ENCODE data around the gene SSB.
"Not testable (repeated sequence)": the region's sequence is repeated elsewhere in the genome, so short reads cannot be mapped to it uniquely, and the experiment has no call there.

The SSB gene

DNA sequence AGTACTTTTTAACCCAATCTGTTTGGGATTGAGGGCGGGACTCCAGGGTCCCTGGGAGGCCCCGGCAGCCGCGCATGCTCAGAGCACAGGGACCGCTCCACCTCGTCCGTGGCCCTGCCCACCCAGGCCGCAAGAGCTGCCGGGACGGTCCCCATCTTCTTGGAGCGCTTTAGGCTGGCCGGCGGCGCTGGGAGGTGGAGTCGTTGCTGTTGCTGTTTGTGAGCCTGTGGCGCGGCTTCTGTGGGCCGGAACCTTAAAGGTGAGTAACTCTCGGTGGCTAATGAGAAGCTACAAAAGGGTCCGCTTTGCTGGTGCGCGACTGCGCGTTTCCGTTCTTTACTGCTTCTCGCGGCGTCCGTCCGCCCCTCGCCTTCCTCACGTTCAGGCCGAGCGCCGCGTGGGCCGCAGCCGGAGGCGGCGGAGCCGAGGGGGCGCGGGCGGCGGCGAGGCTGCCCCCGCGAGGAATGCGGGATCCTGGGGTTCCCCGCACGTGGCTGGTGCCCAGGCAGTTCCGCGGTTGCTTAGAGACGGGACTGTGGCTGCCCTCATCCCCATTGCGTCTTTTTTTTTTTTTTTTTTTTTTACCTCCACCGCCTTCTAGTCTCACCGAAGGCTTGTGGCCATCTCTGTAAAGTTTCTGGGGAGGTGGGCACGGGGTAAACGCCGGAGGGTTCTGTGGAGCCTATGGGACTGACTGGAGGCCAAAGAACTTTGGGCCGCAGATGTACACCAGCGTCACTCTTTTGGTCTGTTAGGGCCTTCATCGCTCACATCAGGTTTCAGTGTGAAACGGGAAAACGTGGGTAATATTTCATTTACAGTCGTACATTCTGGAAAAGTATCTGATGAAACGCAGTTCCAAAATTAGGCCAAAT, at the start of gene SSB:
TSS of gene SSB (plus strand) at position 154 of the 875 bp plus-strand sequence. CDS start 2,090 bp downstream, outside the sequence.
- peak; percentile 94 for DNase-seq

DNA sequence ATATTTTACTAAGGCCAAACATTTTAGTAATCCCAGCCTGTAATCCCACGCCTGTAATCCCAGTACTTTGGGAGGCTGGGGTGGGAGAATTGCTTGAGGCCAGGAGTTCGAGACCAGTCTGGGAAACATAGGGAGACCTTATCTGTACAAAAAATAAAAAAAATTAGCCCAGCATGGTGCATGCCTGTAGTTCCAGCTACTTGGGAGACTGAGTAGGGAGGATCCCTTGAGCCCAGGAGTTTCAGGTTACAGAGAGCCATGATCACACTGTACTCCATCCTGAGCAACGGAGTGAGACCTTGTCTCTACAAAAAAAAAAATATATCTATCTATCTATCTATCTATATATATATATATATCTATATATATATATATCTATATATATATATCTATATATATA, 45.9 kb upstream of the SSB start:
- DNase-seq = no peak

DNA sequence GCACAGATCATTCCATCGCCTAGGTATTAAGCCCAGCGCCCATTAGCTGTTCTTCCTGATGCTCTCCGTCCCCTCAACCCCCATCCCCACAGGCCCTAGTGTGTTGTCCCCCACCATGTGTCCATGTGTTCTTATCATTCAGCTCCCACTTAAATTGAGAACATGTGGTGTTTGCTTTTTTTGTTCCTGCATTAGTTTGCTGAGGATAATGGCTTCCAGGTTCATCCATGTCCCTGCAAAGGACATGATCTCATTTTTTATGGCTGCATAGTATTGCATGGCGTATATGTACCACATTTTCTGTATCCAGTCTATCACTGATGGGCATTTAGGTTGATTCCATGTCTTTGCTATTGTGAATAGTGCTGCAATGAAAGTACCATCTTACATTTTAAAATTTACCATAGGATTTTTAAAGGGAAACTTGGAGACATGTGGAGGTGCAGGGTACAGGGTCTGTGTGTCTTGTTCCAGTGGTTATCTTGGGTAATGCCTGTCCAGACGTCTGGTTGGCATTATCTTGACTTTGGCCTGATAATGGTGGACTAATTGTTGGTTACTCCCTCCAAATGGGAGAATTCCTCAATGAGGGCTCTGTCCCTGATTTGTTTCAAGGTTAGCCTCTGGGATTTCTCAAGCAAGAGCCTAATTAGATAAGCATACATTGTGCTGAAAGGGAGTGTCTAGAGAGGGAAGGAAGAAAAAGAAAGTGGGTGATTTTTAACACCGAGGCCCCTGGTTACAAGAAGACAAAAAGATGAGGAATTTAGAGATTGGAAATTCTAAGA, 43.4 kb upstream of the SSB start:
- no peak for DNase-seq

DNA sequence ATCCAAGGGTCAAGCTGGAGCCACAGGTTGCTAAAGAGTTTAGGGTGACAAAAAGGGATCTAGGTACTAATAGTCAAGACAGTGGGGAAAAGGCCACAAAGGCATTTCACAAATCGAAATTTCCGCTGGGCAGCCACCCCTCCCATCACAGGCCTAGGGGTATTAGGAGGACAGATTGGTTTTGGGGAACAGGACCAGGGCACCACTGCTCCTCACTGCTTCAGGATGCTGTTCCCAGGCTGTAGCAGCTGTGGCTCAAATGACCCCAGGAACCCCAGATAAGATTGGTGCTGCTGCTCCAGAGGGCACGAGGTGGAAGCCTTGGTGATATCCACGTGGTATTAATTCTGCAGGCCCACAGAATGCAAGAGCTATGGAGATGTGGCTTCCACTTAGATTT, 42.3 kb upstream of the SSB start:
- DNase-seq = no peak

DNA sequence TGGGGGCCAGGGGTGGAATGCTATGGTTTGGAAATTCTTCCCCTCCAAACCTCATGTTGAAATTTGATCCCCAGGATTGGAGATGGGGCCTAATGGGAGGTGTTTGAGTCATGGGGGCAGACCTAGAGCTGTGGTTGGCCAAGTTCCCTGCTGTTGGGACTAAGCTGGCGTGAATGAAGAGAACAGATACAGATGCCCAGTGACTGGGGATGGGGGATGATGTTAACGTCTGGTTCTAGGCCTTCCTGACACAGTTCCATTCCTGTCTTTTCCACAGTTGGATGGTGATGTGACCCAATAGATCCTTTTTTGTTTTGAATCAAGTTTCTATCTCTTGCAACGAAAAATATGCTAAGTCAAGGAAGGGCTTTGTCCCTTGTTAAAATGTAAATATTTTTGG, 41.3 kb upstream of the SSB start:
- DNase-seq = no peak

DNA sequence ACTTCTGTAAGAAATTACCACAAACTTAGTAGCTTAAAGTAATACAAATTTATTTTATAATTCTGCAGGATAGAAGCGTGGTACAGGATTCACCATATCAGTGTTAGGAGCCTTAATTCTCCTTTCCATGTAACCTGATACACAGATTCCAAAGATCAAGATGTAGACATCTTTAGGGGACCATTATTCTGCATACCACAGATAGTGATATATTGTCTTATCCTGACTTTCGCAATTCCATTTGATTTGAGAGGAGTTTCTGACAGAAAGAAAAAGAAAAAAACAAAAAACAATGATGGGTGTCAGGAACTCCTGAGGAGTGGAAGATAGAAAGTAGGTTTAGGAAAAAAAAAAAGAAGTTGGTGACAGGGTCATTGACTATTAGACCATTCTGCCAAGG, 40.9 kb upstream of the SSB start:
- no peak for DNase-seq

DNA sequence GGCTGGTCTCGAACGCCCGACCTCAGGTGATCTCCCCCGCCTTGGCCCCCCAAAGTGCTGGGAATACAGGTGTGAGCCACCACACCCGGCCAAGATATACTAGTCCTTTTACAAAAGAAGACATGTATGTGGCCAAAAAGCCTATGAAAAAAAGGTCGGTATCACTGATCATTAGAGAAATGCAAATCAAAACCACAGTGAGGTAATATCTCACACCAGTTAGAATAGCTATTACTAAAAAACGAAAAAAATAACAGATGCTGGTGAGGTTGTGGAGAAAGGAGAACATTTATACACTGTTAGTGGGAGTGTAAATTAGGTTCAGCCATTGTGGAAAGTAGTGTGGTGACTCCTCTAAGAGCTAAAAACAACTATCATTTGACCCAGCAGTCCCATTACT, 38.7 kb upstream of the SSB start:
- no peak for DNase-seq

DNA sequence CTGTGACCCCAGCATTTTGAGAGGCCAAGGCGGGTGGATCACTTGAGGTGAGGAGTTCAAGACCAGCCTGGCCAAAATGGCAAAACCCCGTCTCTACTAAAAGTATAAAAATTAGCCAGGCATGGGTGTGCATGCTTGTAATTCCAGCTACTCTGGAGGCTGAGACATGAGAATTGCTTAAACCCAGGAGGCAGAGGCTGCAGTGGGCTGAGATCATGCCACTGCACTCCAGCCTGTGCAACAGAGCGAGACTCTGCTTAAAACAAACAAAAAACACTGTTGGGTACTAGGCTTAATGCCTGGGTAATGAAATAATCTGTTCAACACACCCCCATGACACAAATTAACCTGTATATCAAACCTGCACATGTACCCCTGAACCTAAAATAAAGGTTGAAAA, 37.9 kb upstream of the SSB start:
- DNase-seq = not testable (repeated sequence)

DNA sequence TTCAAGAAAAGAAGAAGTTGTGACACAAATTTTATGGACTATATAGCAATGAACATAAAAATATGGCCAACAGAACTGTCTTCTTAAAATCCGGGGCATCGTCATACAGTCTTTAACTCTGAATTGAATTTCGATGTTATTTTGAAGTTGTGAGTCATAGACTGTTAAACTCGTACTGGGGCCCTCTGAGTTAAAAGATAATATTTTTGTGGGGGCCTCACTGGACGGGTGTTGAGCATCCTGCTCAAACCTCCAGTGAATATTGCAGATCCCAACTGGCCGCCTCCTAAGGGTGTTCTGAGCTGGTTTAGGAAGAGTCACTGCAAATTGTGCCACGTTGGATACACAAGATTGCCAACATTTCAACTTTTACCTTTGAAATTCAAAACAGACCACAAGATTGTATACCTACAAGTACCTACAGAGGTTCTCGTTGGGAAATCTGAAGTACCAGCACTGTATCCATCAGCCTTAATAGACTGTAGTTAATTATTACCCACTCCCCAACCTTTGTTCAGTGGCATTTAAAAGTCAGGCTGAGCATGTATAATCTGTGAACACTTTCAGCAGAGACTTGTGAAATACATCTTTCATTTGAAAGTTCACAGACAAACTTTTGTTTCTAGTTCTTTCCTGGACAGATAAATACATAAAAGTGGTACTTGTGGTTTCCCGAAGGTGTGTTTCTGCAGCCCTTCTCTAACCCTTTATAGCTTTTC, 37.3 kb upstream of the SSB start:
- no peak for DNase-seq

DNA sequence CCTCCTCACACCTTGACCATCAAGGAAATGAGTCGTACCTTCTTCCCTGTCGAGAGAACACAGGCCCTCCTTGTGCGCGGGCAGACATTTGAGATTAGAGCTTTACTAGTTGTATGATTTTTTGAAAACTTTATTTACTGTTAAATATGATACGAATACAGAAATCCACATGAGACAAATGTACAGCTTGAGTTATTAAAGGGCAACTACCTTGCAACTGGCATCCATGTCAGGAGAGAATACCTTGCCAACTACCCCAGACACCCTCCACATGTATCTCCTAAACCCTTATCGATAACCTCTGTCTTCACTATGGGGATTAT, 36.7 kb upstream of the SSB start:
- DNase-seq = no peak

DNA sequence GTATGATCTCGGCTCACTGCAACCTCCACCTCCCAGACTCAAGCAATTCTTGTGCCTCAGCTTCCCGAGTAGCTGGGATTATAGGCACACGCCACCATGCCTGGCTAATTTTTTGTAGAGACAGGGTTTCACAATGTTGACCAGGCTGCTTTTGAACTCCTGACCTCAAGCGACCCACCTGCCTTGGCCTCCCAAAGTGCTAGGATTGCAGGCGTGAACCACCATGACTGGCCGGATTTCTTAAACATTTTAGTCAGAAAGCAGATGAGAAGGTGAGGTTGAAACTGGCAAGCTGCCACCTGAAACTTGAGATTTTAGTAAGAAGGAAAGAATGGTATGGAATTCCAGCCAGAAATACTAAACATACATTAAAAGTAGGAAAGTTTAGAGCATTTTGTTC, 33.1 kb upstream of the SSB start:
- no peak for DNase-seq

DNA sequence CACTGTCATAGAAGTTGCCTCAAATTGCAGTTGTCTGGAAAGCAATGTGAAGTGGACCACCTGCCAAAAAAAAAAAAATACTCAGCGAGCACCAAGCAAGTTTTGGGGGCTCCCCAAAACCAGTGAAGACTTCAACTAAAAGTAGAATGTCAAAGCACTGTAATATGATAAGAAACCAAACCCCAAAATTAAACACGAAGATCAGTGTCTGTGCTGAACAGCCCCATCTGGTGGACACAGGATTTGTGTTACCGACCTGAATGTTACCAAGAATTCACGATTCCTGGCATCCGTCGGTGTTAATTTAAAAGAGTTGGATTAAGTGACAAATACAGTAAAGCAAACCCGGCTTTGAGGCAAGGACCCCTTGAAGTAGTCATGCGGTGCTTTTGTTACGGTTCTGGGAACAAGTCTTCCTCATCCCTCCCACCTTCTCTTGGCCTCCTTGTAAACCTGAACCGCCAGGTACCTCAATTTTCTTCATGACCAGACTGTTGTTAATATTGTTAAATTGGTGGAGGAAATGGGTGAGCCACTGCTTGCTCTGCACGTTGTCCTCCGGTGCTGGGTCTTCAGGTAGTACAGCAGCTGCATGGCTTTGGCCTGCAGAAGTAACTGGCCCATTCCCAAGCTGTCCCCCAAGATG, 31.3 kb upstream of the SSB start:
- DNase-seq = peak; percentile 60

DNA sequence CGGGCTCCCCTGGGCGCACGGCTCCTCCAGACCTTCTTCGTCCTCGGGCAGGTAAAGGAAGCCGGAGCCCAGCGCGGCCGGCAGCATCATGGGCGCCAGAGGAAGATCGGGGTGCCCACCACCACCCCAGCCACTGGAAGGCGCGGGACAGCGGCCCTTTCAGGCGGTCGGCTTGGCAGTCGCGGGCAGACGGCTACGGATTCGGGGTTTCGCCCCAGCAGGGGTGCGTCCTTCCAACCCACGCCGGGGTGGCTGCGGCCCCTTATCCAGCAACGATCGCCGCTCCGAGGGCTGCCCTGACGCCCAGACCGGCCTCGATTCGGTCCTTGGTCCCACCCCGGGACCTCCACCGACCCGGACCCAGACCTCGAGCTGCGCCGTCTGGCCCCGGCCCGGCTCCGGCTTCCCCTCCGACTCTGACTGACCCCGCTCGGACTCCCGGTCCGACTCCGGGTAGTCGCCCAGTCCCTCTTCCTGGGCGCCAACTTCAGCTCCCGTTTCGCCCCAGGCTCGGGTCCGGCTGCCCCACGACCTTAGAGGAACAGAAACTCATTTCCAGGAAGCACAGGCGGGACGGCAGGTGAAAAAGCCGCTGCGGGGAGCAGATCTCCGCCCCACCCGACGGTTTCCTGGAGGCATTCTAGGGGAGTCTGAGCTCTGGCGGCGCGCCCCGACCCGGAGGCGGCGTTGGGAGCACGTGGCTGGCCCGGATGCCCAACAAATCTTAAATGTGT, 30.2 kb upstream of the SSB start:
- DNase-seq = peak; percentile 10

DNA sequence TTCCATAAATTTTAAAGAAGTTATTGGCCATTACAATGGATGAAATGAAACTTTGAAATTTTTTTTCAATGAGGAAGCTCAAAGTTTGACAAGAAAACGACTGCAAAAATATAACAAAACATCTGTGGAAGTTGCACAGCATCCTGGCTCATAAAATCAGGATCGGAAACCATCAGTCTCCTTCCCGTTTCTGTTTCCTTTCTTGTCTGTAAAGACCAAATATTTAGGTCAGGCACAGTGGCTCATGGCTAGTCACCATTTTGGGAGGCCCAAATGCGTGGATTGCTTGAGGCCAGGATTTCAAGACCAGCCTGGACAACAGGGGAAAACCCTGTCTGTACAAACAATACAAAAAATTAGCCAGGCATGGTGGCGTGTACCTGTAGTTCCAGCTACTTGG, 27.6 kb upstream of the SSB start:
- peak; percentile 64 for DNase-seq

DNA sequence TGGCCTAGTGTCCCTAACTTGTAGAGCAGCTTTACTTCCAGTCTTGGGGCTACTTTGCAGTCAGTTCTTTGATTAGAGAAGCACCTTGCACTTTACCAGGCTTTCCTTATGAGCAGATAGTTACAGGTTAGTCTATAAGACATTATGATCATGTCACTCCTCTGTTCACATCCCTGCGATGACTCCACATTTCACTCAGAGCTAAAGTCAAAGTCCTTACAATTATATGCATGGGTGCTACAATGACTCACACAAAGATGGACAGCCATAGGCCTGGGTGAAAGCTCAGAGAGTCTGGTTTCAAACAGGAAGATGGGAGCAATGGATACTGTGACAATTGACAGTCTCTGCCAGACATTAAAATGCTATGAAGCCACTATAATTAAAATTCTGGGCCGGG, 27.1 kb upstream of the SSB start:
- no peak for DNase-seq

DNA sequence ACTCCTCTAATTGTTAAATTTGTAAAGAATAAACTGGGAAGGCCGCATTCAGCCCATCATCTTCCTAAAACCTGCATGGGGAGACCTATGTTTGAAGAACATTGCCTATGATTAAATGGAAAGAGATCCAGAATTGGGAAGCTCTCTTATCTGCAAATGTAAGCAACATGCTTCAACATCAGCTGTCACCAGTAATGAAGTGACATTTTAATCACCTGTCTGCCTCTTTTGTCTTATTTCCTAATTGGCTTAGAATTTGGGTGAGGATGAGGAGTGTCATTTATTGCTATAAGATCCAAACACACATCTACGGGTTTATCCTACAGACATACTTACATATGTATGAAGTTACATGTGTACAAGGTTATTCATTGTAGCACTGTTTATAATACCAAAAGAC, 26.0 kb upstream of the SSB start:
- no peak for DNase-seq

DNA sequence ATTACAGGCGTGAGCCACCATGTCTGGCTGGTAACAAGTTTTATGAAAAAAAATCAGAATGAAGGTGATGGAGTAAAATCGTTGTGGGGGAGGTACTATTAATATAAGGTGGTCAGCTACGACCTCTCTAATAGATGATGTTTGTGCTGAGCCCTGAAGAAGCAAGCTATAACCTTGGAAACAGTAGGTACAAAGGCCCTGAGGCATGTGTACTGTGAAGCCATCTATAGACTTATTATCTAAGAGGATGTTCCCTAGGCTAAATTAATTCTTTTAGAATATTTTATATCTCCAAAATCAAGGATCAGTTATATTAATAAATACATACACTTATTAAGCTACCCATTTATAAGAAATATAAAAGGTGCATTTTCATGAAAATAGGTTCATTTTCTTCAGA, 23.3 kb upstream of the SSB start:
- DNase-seq = no peak

DNA sequence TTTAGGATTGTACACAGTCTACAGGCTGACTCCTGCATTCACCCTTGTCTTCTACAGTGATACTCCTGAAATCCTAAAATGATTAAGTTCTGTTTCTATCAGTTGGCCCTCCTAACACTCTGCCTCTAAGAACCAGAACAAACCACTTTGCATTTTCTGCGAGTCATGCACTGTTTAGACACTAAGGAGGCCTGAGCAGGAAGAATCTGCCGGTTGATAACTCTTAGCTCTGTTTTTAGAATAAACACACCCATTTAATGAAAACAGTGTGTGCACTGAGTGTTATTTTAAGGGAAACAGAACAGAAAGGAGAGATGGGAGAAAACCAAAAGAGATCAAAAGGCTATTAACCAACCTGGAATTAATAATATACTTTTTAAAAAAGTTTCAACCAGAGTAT, 22.9 kb upstream of the SSB start:
- DNase-seq = no peak

DNA sequence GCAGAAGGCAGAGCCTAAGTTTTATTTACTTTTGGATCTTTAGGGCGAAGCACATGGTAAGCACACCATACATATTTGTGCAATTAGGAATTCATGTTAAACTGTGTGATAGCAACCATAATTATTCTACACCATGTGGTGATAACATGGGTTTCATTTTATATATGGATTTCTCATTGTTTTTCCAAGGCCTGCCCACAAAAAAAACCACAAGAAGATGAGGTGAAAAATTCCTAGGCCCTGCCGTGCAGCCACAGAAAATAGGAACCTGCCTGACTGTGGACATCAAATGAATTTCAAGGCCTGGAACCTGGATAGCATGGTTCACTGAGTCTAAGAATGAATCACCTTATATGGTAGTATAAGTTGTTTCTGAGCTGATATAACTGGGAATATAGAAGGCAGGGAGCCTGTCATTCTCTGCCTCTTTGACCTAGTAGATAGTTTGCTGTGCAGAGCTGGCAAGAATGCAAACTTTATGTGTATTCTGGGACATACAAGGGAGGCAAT, 22.4 kb upstream of the SSB start:
- DNase-seq = no peak

DNA sequence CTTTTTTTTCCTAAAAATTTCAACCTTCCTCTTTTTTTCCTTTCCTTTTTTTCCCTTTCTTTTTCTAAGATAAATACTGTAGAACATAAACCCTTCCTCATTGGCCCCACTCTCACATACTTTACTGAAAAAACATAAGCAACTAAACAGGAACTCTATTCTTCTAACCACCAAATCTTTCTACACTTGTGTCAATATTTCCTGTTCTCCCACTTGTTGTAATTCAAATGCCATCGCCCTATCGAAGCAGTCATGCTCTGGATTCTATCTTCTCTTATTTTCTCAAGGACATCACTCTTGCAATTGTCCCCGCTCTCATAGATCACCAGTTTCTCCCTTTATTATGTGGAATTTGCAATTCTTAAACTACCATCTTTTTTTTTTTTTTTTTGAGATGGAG, 20.2 kb upstream of the SSB start:
- peak; percentile 24 for DNase-seq

DNA sequence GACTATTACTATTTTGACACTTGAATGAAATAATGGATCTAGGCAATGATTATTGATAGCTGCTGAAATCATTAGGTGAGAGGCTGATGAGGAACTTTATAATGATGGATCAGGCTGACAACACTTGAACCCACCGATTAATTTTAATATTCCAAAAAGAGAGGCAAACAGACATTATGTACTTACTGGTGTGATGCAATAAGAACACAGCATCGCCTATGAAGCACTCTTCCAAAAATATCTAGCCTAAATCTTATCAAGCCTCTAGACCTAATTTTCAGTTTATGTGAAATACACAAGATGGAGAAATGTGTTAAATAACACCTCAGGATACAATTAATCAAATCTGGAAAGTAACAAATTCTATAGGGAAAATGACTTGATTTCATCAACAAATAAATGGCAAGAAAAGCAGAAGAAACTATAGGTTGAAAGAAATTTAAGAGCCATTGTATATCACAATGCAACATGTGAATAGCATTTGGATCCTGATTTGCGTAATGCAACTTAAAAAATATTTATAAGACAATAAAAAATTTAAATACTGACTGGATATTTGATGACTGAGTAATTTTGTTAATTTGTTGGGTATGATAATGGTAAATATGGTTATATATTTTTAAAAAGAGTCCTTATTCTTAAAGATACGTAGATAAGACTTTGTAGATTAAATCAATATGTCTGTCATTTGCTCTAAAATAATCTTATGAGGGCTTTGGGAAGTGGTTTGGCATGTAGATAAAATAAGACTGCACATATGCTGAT, 17.2 kb upstream of the SSB start:
- no peak for DNase-seq

DNA sequence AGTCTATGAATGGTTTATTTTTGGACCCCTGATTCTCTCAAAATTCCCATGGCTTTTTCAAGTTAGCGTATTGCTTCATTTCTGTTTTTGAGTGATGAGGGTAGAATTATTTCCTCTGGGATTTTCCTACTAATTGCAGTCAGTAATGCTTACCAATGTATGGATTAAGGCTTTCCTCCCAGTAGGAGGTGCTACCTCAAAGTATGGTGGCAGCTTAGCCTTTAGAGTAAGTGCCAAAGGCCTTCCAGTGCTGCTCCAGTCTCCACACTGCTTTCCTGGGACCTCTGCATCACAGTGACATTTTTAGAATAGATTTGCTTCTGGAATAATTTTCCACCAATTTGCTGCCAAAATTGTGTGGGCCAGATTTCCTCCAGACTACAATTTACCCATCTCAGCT, 16.2 kb upstream of the SSB start:
- DNase-seq = no peak
